CD4-positive, alpha-beta T cell (primary cell): ENCODE data around the gene TC2N. TPM values are rescaled to one million over a fixed set of nuclear protein-coding genes. Genes with fewer than 3 reads are reported as not detected.

ENCODE experiments used
- ATAC-seq: fragments of 200-7000 bp; cut with Tn5 transposase; one replicate; pipeline ENCODE4 v1.10.0; 2022; ENCODE audit warnings: mild to moderate bottlenecking; ENCODE audit not compliant: poor library complexity
- CTCF ChIA-PET: fragments of 350-600 bp; sonication (Branson Sonifier 250); formaldehyde crosslinking; loops from one replicate; lab custom pipeline; 2021; ENCODE audit warnings: antibody characterized with exemption, inconsistent platforms; lab: Charles Lee
- POLR2A ChIA-PET: fragments of 350-600 bp; sonication (Branson Sonifier 250); formaldehyde crosslinking; loops from one replicate; lab custom pipeline; 2021; ENCODE audit warnings: antibody characterized with exemption, inconsistent platforms; lab: Charles Lee
- DNase-seq, 14 experiments: peaks; one replicate each; pipeline ENCODE4 v3.0.0-alpha.2; 2013 to 2020; ENCODE audit warnings: mixed read lengths in 2 of 14
- H3K27ac ChIP-seq, 2 donors: one replicate each; pipeline versions ENCODE4 v1.5.1 to v1.7.0; 2013; ENCODE audit warnings: low read length in 2 of 2, low read depth in 1 of 2, mild to moderate bottlenecking in 1 of 2
- H3K27me3 ChIP-seq, 2 experiments: 1 replicate in 1 of 2; 2 replicates in 1 of 2; pipeline versions ENCODE4 v1.6.1 to v1.7.0; 2013; ENCODE audit warnings: low read length in 2 of 2, control low read depth in 1 of 2, mild to moderate bottlenecking in 1 of 2, moderate library complexity in 1 of 2; ENCODE audit not compliant: insufficient read depth in 2 of 2, control insufficient read depth in 1 of 2
- H3K36me3 ChIP-seq: one replicate; pipeline ENCODE4 v1.6.1; 2013; ENCODE audit warnings: low read length, control low read depth; ENCODE audit not compliant: insufficient read depth
- H3K4me1 ChIP-seq: one replicate; pipeline ENCODE4 v1.6.1; 2013; ENCODE audit warnings: low read length, control low read depth; ENCODE audit not compliant: insufficient read depth
- H3K4me3 ChIP-seq: one replicate; pipeline ENCODE4 v1.5.1; 2013; ENCODE audit warnings: mild to moderate bottlenecking, low read length, moderate library complexity
- H3K9me3 ChIP-seq, 2 experiments: 1 replicate in 1 of 2; 2 replicates in 1 of 2; pipeline versions ENCODE4 v1.6.1 to v1.7.0; 2013; ENCODE audit warnings: low read length in 2 of 2, mild to moderate bottlenecking in 2 of 2, control low read depth in 1 of 2, moderate library complexity in 1 of 2; ENCODE audit not compliant: control insufficient read depth in 1 of 2, insufficient read depth in 1 of 2
- H3K27ac Mint-ChIP-seq: one replicate; pipeline ENCODE4 v1.8.0; 2020; ENCODE audit warnings: mixed read lengths
- H3K27me3 Mint-ChIP-seq: one replicate; pipeline ENCODE4 v1.8.0; 2021; ENCODE audit warnings: mixed read lengths
- H3K36me3 Mint-ChIP-seq: one replicate; pipeline ENCODE4 v1.8.0; 2021; ENCODE audit warnings: low read depth, mixed read lengths
- H3K4me1 Mint-ChIP-seq: one replicate; pipeline ENCODE4 v1.8.0; 2021; ENCODE audit warnings: low read depth, mixed read lengths
- H3K4me3 Mint-ChIP-seq: one replicate; pipeline ENCODE4 v1.8.0; 2020; ENCODE audit warnings: mild to moderate bottlenecking, mixed read lengths
- H3K9me3 Mint-ChIP-seq: one replicate; pipeline ENCODE4 v1.8.0; 2020; ENCODE audit warnings: mixed read lengths
- CTCF ChIP-seq: fragments of 200-600 bp; IDR thresholded peaks from one replicate; pipeline ENCODE4 v1.8.0; 2022; ENCODE audit warnings: antibody characterized with exemption, mild to moderate bottlenecking
- intact Hi-C, 2 experiments: fragments of 100-400 bp; cut with DNase I in 1 of 2; cut with micrococcal nuclease in 1 of 2; formaldehyde crosslinking; loops; one replicate each; pipeline versions ENCODE4 v1.15.1 to v1.9.0; 2023 to 2025; cut with DNase I, micrococcal nuclease
- total RNA-seq, 174 experiments: library from RNA in 2 of 174; stranded (reverse) in 2 of 174; gene quantifications; one replicate each; pipeline ENCODE4 v1.2.3 and lab custom pipeline; 2021 to 2026

Gene TC2N
- total RNA-seq, 2 experiments from 2014 or later = 129 to 138 TPM

DNA sequence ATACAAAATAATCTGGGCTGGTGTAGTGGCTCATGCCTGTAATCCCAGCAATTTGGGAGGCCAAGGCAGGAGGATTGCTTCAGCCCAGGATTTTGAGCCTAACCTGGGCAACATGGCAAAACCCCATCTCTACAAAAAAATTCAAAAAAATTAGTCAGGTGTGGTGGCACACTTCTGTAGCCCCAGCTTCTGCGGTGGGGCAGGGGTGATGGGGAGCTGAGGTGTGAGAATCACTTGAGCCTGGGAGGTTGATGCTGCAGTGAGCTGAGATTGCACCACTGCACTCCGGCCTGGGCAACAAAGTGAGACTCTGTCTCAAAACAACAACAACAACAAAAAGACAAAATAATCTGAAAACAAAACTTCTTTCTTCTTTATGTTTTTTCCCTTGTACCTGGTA, 66.0 kb downstream of the TC2N start:
- no peaks in the 10 kb centered on the region for H3K4me1 ChIP-seq
- intact Hi-C loops = no loop called here
- Mint-ChIP-seq H3K9me3 (peaks cover 4% of the 10 kb centered on the region), H3K36me3 (peaks cover 73% of the 10 kb centered on the region), H3K4me3 (no peak overlapping the region), H3K4me1 (peaks cover 30% of the 10 kb centered on the region), H3K27ac (no peak overlapping the region), H3K27me3 (no peaks in the 10 kb centered on the region)
- ChIA-PET CTCF (interaction anchor here (0.6 to 1.0 kb wide), 2 partner anchors 8 to 62 kb away, joined by 3 to 4 read pairs; no protein-coding TSS in a partner anchor), POLR2A (interaction anchor here (0.9 to 1.6 kb wide), 2 partner anchors 34 to 66 kb away, joined by 3 to 5 read pairs; partner anchors contain the start of gene TC2N)
- ATAC-seq (no peak), DNase-seq (peak in 1 of 14 experiments; percentile 10)
- H3K4me3 ChIP-seq = no peak overlapping the region
- no peaks in the 10 kb centered on the region for H3K27me3 ChIP-seq
- no peak for TF ChIP-seq CTCF
- H3K36me3 ChIP-seq = peaks cover 76% of the 10 kb centered on the region
- H3K9me3 ChIP-seq = peaks cover 0 to 7% of the 10 kb centered on the region in 2 experiments
- H3K27ac ChIP-seq = no peak overlapping the region

DNA sequence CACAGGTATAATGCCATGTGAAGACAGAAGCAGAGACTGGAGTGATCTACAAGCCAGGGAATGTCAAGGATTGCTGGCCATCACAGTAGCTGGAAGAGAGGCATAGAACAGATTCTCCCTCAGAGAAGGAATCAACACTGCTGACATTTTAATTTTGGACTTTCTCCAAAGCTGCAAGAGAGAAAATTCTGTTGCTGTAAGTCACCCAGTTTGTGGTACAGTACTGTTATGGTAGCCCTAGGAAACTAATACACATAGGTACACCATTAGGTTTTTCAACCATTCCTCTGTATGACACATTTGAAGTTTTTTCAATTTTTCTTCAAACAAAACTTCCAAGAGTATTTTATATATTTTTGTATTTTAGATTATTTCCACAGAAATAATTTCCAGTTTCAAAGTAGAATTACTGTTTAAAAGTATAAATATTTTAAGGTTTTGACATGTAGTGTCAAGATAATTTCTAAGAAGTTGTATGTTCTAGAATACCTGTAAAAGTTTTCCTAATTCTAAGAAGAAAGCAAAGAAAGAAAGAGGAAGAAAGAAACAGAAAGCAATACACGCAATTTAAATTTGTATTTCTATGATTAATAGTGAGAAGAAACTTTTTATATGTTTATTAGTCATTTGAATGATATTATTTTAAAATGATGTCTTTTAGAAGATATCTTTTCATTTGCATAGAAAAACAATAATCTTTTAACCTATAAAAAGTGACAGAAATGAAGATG, 70.6 kb downstream of the TC2N start:
- H3K4me3 ChIP-seq = no peak overlapping the region
- no peak overlapping the region for H3K27ac ChIP-seq
- H3K4me1 ChIP-seq = no peaks in the 10 kb centered on the region
- intact Hi-C loops = loop anchor here (5.0 kb wide), 2 partner anchors 71 to 116 kb away; partner anchors contain the start of gene TC2N (in 1 of the 2)
- ChIA-PET CTCF (interaction anchor here (0.9 to 2.0 kb wide), 3 partner anchors 9 to 115 kb away, joined by 3 to 9 read pairs (median 3); no protein-coding TSS in a partner anchor), POLR2A (interaction anchor here (1.2 to 1.3 kb wide), 2 partner anchors 39 to 76 kb away, joined by 4 to 6 read pairs; no protein-coding TSS in a partner anchor)
- peaks cover 28% of the 10 kb centered on the region for H3K4me1 Mint-ChIP-seq
- ATAC-seq = no peak
- H3K36me3 Mint-ChIP-seq = peaks cover 74% of the 10 kb centered on the region
- no peaks in the 10 kb centered on the region for H3K27me3 ChIP-seq
- H3K4me3 Mint-ChIP-seq = no peak overlapping the region
- TF ChIP-seq CTCF = no peak
- peak overlapping the region; percentile 52 for H3K27ac Mint-ChIP-seq
- H3K36me3 ChIP-seq = peaks cover 82% of the 10 kb centered on the region
- no peaks in the 10 kb centered on the region for H3K9me3 Mint-ChIP-seq
- H3K9me3 ChIP-seq = no peaks in the 10 kb centered on the region
- H3K27me3 Mint-ChIP-seq = no peaks in the 10 kb centered on the region
- no peak for DNase-seq

DNA sequence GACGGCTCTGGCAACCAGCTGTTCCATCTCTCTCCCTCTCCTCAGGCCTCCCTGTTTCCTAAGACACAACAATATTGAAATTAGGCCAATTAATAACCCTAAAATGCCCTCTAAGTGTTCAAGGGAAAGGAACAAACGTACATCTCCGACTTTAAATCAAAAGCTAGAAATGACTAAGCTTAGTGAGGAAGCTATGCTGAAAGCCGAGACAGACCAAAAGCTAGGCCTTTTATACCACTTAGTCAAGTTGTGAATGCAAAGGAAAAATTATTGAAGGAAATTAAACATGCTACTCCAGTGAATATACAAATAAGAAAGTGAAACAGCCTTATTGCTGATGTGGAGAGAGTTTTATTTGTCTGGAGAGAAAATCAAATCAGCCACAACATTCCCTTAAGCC, 73.6 kb downstream of the TC2N start:
- Mint-ChIP-seq H3K4me3 (no peak overlapping the region), H3K36me3 (peaks cover 78% of the 10 kb centered on the region), H3K27me3 (no peaks in the 10 kb centered on the region), H3K4me1 (peaks cover 21% of the 10 kb centered on the region), H3K9me3 (no peaks in the 10 kb centered on the region), H3K27ac (peak overlapping the region; percentile 34)
- TF ChIP-seq CTCF = no peak
- Histone ChIP-seq H3K4me1 (no peaks in the 10 kb centered on the region), H3K36me3 (peaks cover 75% of the 10 kb centered on the region), H3K9me3 (no peaks in the 10 kb centered on the region), H3K27ac (no peak overlapping the region), H3K4me3 (no peak overlapping the region), H3K27me3 (no peaks in the 10 kb centered on the region)
- ChIA-PET CTCF (interaction anchor here (0.9 kb wide), 1 partner anchor 8 kb away, joined by 3 read pairs; no protein-coding TSS in a partner anchor), POLR2A (no interaction called here)
- intact Hi-C loops = no loop called here
- DNase-seq = no peak
- no peak for ATAC-seq
